GM12892 (cell line): Measurements from ENCODE around the gene COL1A1.

Experiments used
- DNase-seq: peaks from one replicate; pipeline ENCODE4 v3.0.0; 2011; ENCODE audit not compliant: insufficient read length
- FAIRE-seq: peaks from 2 replicates; lab custom pipeline; 2011; peaks lifted over from hg19 to GRCh38; lab: Jason Lieb, UNC
- POLR2A ChIP-seq: IDR thresholded peaks from 2 replicates; pipeline ENCODE4 v1.6.1; 2011; ENCODE audit warnings: low read depth, low read length, control low read depth
- POLR2AphosphoS5 ChIP-seq: IDR thresholded peaks from 2 replicates; pipeline ENCODE4 v1.6.1; 2011; ENCODE audit warnings: low read depth, low read length, control low read depth
- TAF1 ChIP-seq: IDR thresholded peaks from 2 replicates; pipeline ENCODE4 v1.6.1; 2011; ENCODE audit warnings: low read depth, mild to moderate bottlenecking, control low read depth, low read length, borderline replicate concordance

COL1A1 gene

DNA sequence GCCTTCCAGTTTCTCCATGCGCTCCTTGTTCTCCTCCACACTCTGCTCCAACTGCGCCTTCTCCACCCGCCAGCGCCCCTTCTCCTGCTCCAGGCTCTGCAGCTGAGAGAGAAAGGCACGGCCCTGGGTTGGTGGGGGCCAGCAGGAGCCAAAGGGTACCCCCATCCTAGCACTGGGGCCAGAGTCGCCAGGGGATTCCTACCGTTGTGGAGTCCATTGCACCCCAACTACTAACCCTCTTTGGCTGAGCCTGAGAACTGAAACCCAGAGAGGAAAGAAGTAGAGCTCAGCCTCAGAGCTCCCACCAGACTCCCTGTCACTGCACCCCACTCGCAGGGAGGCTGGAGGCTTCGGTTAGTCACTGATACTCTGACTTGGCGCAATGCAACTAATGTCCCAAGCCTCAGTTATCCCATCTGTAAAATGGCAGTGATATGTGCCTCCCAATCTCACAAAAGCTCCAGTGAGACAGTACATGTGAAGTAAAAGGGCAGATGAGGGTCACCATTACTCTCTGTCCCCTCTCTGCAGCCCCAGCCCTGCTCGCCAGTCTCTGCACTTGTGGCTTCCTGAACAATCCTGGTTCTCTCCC lies 65.2 kb downstream of the COL1A1 start:
- no peak for FAIRE-seq

DNA sequence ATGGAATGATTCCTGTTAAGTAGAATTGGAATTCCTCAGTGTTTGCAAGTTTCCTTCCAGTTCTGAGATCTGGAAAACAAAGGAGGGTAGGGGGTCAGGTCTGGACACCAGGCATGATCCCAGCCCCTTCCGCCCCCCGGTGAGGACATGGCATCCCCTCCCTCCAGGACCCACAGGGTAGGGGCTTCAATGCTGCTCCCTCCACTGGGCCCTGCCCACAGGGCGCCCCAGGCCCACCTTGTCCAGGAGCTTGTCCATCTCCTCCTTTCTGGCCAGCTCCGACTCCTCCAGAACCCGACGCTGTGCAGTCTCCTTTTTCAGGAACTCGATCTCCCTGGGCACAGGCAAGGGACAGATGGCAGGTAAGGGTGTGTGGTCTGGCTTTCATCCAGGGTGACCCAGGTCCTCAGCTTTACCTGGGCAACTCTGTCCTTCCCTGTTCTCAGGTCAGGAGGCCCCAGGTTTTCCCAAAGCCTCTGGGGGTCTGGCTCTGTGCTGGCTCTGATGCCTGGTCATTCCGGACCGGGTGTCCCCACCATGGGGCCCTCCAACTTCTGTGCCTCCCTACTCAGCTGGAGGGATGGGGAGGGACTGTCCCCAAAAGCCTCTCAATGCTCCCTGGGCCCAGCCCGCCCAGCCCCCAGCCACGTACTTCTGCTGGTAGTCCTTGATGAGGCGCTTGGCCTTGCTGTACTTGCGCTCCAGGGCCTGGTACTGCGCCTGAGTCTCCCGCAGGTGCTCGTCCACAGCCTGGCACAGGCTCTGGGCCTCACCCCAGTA lies 65.9 kb downstream of the COL1A1 start:
- TF ChIP-seq POLR2AphosphoS5 (no peak), POLR2A (no peak), TAF1 (no peak)
- DNase-seq (no peak), FAIRE-seq (no peak)

More for the DNA sequence above, 65.2 kb downstream of the COL1A1 start:
- TF ChIP-seq TAF1: no peak
- no peak for TF ChIP-seq POLR2AphosphoS5
- TF ChIP-seq POLR2A: no peak
- no peak for DNase-seq

DNA sequence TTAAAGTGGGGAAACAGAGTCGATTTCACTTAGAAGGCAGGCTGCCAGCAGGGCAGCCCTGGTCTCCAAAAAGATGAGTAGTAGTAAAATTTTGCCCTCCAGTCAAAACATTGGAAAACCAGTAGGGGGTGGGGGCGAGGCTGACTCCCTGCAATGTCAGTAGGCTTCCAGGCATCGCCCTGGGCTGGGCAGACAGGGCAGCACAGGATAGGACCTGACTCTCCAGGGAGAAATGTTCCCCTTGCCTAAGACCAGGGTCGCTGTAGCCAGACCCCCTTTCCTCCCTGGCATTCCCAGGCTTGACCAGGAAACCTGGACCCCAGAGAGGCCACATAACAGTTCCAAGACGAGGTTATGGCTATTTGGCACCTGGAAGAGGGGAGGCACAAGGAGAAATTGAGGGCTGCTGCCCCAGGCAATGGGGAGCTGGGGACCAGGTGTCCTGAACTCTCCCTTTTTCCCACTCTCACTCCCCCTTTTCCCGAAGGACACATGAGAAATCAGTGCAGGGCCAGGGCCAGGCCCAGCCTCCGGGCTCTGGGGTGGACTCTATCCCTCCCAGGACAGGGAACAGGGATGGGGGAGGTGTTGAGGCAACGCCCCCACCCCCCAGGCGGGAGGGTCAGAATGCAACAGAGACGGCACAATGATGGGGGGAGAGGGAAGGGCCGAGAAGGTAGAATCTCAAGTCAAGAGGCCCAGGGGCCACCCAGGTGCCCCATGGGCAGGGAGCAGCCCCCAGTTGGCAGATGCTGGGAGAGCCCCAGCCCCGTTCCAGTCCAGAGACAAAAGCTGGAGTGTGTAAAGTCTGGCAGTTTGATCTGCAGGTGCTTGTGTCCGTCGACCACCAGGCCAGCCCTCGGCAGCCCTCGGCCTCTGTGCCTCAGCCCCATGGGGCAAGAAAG lies 67.0 kb downstream of the COL1A1 start:
- TF ChIP-seq POLR2AphosphoS5 (no peak), TAF1 (no peak)
- no peak for DNase-seq
- no peak for FAIRE-seq

DNA sequence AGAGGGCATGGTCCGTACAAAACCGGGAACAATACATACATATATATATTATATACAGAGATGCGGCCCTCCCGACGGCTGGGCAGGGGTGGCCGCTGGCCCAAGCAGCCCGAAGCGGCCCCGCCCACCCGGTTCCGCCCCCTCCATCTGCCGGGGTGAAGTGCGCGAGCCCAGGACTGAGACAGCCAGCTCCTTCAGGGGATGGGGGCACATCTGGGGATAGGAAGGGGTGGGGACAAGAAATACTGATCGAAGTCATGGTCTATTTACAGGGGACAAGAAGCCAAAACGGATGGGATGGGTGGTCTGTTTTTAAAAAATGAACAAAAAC lies 67.7 kb downstream of the COL1A1 start:
- FAIRE-seq: no peak
- TF ChIP-seq POLR2A: no peak
- TF ChIP-seq TAF1: no peak
- no peak for TF ChIP-seq POLR2AphosphoS5
- no peak for DNase-seq
